Keratinocyte (primary cell): ENCODE data around the gene PARVA. TPM values are rescaled to one million over a fixed set of nuclear protein-coding genes. Genes with fewer than 3 reads are reported as not detected.

Experiments used
- DNase-seq: peaks from one replicate; pipeline ENCODE4 v3.0.0-alpha.2; 2011; ENCODE audit warnings: low read depth, missing footprints, low spot score
- FAIRE-seq: peaks from 2 replicates; lab custom pipeline; 2011; peaks lifted over from hg19 to GRCh38; lab: Jason Lieb, UNC
- H2AFZ ChIP-seq: 2 replicates; pipeline ENCODE4 v1.6.0; 2012; ENCODE audit warnings: low read length, control low read depth, inconsistent platforms; ENCODE audit not compliant: control insufficient read depth
- H3K27ac ChIP-seq: 2 replicates; pipeline ENCODE4 v1.5.1; 2011; ENCODE audit warnings: low read length; ENCODE audit not compliant: control insufficient read depth, insufficient read depth
- H3K27me3 ChIP-seq: 3 replicates; pipeline ENCODE4 v1.6.0; 2011; ENCODE audit warnings: low read length; ENCODE audit not compliant: control insufficient read depth, insufficient read depth; ENCODE audit errors: extremely low read depth
- H3K36me3 ChIP-seq, 2 experiments: 2 replicates in 1 of 2; 3 replicates in 1 of 2; pipeline ENCODE4 v1.5.1; 2011; ENCODE audit warnings: low read length in 2 of 2, mild to moderate bottlenecking in 1 of 2; ENCODE audit not compliant: control insufficient read depth in 2 of 2, insufficient read depth in 2 of 2; ENCODE audit errors: extremely low read depth in 1 of 2
- H3K4me1 ChIP-seq: 3 replicates; pipeline ENCODE4 v1.5.1; 2011; ENCODE audit warnings: low read length; ENCODE audit not compliant: control insufficient read depth, insufficient read depth; ENCODE audit errors: extremely low read depth
- H3K4me2 ChIP-seq: 3 replicates; pipeline ENCODE4 v1.6.0; 2011; ENCODE audit warnings: low read depth, low read length; ENCODE audit not compliant: control insufficient read depth, insufficient read depth; ENCODE audit errors: extremely low read depth
- H3K4me3 ChIP-seq, 3 experiments: fragments of 200-600 bp in 1 of 3; sonication (generic) in 1 of 3; 2 replicates in 2 of 3; 3 replicates in 1 of 3; pipeline ENCODE4 v1.5.1; 2011 to 2016; ENCODE audit warnings: low read length in 3 of 3, mild to moderate bottlenecking in 3 of 3, control low read depth in 2 of 3, inconsistent platforms in 1 of 3, low read depth in 1 of 3, mixed read lengths in 1 of 3, mixed run types in 1 of 3, moderate library complexity in 1 of 3; ENCODE audit not compliant: control insufficient read depth in 2 of 3, insufficient read depth in 2 of 3; ENCODE audit errors: extremely low read depth in 1 of 3
- H3K79me2 ChIP-seq: 2 replicates; pipeline ENCODE4 v1.6.0; 2012; ENCODE audit warnings: low read length; ENCODE audit not compliant: control insufficient read depth, insufficient read depth
- H3K9ac ChIP-seq: 3 replicates; pipeline ENCODE4 v1.6.0; 2011; ENCODE audit warnings: low read length; ENCODE audit not compliant: control insufficient read depth, insufficient read depth; ENCODE audit errors: extremely low read depth
- H3K9me1 ChIP-seq: 3 replicates; pipeline ENCODE4 v1.6.0; 2011; ENCODE audit warnings: low read length; ENCODE audit not compliant: control insufficient read depth, insufficient read depth; ENCODE audit errors: extremely low read depth
- H3K9me3 ChIP-seq: 2 replicates; pipeline ENCODE4 v1.5.1; 2012; ENCODE audit warnings: low read depth, low read length; ENCODE audit not compliant: control insufficient read depth
- H4K20me1 ChIP-seq: 3 replicates; pipeline ENCODE4 v1.6.0; 2011; ENCODE audit warnings: low read length; ENCODE audit not compliant: control insufficient read depth, insufficient read depth; ENCODE audit errors: extremely low read depth
- EZH2 ChIP-seq: IDR thresholded peaks from one replicate; pipeline ENCODE4 v1.6.1; 2012; ENCODE audit warnings: inconsistent platforms, mild to moderate bottlenecking, low read length, moderate library complexity
- dilution Hi-C: fragments of 300-500 bp; cut with MboI; formaldehyde crosslinking; loops from one replicate; pipeline ENCODE4 v1.7.0; 2020; ENCODE audit warnings: low sequenced_read_pairs; ENCODE audit not compliant: extremely low pct_ligation_motif_present
- polyA plus RNA-seq, 5 experiments: library from polyadenylated mRNA; depleted of rRNA in 3 of 5; stranded (reverse) in 3 of 5; stranded (forward) in 1 of 5; unstranded in 1 of 5; fragments of >200 nt; gene quantifications; 1 replicate in 1 of 5; 2 replicates in 3 of 5; 3 replicates in 1 of 5; pipeline versions ENCODE4 v1.2.1 to v1.2.3, GENCODE V29; 2011 to 2012; ENCODE audit warnings: missing spikeins in 2 of 5, low read depth in 1 of 5, low replicate concordance in 1 of 5
- TF ChIP-seq, protein P1 (sequence below), 3 experiments: IDR thresholded peaks in 1 of 3; conservative IDR thresholded peaks in 1 of 3; optimal IDR thresholded peaks in 1 of 3; 2 replicates in 2 of 3; 3 replicates in 1 of 3; pipeline versions ENCODE3 to v1.5.1; 2011; ENCODE audit warnings: low read length in 3 of 3, mild to moderate bottlenecking in 3 of 3, moderate library complexity in 2 of 3, control low read depth in 1 of 3, inconsistent platforms in 1 of 3; ENCODE audit not compliant: insufficient read depth in 2 of 3; ENCODE audit errors: extremely low read depth in 1 of 3

The PARVA gene
- polyA plus RNA-seq, 1 donor (not counting 4 experiments of a cell fraction or from before 2014, with no cell fraction given): 28.9 TPM

DNA sequence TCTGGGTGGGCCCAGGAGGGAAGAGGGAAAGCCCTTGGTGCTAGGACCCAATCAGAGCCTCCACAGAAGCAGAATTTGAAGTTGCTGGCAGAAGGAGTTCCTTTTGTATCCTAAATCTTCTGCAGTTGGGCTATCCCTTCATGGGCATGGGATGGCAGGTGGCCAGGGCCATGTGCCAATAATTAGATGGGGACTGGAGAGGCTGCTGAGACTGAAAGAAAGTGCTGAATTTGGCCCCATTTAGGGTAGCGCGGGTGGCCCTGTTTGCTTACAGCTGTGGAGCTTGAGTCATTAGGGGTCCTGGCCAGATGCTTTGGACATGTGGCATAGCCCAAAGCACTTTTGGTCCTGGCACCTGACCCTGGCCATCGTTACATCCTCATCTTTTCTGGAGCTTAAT is 27.1 kb downstream of the PARVA start:
- no peak overlapping the region for H3K4me3 ChIP-seq
- H3K9me1 ChIP-seq: no peaks in the 10 kb centered on the region
- H3K27ac ChIP-seq: no peak overlapping the region
- no peaks in the 10 kb centered on the region for H3K36me3 ChIP-seq
- no peaks in the 10 kb centered on the region for H4K20me1 ChIP-seq
- no peaks in the 10 kb centered on the region for H3K4me1 ChIP-seq
- TF ChIP-seq, protein P1, sequence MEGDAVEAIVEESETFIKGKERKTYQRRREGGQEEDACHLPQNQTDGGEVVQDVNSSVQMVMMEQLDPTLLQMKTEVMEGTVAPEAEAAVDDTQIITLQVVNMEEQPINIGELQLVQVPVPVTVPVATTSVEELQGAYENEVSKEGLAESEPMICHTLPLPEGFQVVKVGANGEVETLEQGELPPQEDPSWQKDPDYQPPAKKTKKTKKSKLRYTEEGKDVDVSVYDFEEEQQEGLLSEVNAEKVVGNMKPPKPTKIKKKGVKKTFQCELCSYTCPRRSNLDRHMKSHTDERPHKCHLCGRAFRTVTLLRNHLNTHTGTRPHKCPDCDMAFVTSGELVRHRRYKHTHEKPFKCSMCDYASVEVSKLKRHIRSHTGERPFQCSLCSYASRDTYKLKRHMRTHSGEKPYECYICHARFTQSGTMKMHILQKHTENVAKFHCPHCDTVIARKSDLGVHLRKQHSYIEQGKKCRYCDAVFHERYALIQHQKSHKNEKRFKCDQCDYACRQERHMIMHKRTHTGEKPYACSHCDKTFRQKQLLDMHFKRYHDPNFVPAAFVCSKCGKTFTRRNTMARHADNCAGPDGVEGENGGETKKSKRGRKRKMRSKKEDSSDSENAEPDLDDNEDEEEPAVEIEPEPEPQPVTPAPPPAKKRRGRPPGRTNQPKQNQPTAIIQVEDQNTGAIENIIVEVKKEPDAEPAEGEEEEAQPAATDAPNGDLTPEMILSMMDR (optimal IDR thresholded peaks at IDR 0.05 in 1 of 3, IDR thresholded peaks at IDR 0.05 in 1 of 3, conservative IDR thresholded peaks at IDR 0.05 in 1 of 3; ENCODE audit: extremely low read depth in 1 of 3, insufficient read depth in 2 of 3, low read length in 3 of 3): no peak
- TF ChIP-seq EZH2: no peak
- H2AFZ ChIP-seq: no peak overlapping the region
- no peak overlapping the region for H3K9ac ChIP-seq
- FAIRE-seq (no peak), DNase-seq (no peak)
- no peaks in the 10 kb centered on the region for H3K9me3 ChIP-seq
- H3K27me3 ChIP-seq: no peaks in the 10 kb centered on the region
- H3K79me2 ChIP-seq: no peaks in the 10 kb centered on the region
- no peak overlapping the region for H3K4me2 ChIP-seq
- dilution Hi-C loops: no loop called here

DNA sequence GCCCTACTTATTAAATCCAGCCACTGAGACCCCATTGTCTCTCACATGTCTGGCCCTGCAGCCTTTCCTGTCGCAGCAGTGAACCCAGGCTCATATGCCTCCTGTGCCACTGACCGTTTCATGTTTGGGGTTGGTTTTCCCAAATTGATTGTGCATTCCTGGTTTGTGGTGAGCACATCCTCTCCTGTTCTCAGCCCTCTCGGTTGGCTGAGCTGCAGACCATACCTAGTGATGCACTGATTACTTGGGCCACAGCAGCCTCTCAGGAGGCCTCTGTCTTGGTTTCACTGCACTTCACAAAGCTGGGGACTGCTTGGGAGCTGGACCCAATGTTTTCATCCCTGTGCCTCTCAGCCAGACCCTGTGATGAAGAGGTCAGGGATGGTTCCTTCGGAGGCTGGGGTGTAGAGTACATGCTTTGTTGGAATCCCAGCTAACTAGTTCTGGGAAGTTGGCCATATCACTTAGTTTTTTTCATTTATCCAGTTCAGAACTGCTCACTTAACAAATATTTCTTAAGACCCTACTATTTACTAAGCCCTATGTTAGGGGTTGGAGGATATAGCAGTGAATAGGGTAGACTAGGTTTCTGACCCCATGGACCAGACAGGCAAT is 30.9 kb downstream of the PARVA start:
- H3K4me1 ChIP-seq: peaks cover 21% of the 10 kb centered on the region
- no peak overlapping the region for H3K9ac ChIP-seq
- H3K9me3 ChIP-seq: no peaks in the 10 kb centered on the region
- H3K4me2 ChIP-seq: no peak overlapping the region
- H3K79me2 ChIP-seq: no peaks in the 10 kb centered on the region
- TF ChIP-seq EZH2: no peak
- TF ChIP-seq, protein P1 (optimal IDR thresholded peaks at IDR 0.05 in 1 of 3, IDR thresholded peaks at IDR 0.05 in 1 of 3, conservative IDR thresholded peaks at IDR 0.05 in 1 of 3; ENCODE audit: extremely low read depth in 1 of 3, insufficient read depth in 2 of 3, low read length in 3 of 3): no peak
- dilution Hi-C loops: no loop called here
- no peak overlapping the region for H3K4me3 ChIP-seq
- no peaks in the 10 kb centered on the region for H4K20me1 ChIP-seq
- H3K36me3 ChIP-seq: no peaks in the 10 kb centered on the region
- H2AFZ ChIP-seq: no peak overlapping the region
- DNase-seq (no peak), FAIRE-seq (no peak)
- no peaks in the 10 kb centered on the region for H3K9me1 ChIP-seq
- no peaks in the 10 kb centered on the region for H3K27me3 ChIP-seq
- no peak overlapping the region for H3K27ac ChIP-seq
